Measurements from ENCODE around the gene JPH3.
"Not testable (repeated sequence)": the region's sequence is repeated elsewhere in the genome, so short reads cannot be mapped to it uniquely, and the experiment has no call there.

Gene JPH3

DNA sequence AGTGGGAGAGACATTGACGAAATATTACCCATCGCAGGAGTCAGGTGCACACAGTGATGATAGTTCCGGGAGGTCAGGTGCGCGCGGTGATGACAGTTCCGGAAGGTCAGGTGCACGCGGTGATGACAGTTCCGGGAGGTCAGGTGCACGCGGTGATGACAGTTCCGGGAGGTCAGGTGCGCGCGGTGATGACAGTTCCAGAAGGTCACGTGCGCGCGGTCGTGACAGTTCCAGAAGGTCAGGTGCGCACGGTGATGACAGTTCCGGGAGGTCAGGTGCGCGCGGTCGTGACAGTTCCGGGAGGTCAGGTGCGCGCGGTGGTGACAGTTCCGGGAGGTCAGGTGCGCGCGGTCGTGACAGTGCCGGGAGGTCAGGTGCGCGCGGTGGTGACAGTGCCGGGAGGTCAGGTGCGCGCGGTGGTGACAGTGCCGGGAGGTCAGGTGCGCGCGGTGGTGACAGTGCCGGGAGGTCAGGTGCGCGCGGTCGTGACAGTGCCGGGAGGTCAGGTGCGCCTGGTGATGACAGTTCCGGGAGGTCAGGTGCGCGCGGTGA lies 78.8 kb downstream of the JPH3 start:
- Mint-ChIP-seq H3K27me3 (peaks cover 52% of the 10 kb centered on the region), H3K4me1 (peaks cover 12% of the 10 kb centered on the region)
- not testable (repeated sequence) for H3K36me3 Mint-ChIP-seq, H3K9me3 Mint-ChIP-seq, ATAC-seq, H3K27ac Mint-ChIP-seq, H3K4me3 Mint-ChIP-seq

DNA sequence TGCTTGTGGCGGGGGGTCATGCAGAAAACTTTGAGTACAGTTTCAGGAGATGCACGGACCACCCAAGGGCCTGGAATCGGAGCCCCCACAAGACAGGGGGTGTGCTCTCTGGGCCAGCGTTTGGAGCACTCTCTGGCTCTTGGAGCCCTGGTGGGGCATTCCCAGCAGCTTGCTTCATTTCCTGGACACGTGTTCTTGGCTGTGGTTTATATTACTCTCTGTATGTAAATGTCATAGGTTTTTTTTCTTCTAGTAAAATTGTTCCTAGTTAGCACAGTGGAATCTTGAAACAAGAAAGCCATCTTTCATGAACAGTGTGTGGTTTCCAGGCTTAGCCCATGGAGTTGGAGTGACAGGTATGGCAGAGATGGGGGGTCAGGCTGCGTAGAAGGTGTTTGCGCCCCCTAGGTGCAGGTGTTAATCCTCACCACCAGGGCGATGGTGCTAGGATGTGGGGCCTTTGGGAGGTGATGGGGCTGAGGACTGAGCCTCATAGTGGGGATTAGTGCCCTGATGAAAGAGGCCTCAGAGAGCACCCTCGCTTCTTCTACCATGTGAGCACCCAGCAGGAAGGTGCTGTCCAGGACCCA lies 79.8 kb downstream of the JPH3 start:
- H3K36me3 Mint-ChIP-seq: no peaks in the 10 kb centered on the region
- H3K4me3 Mint-ChIP-seq: no peak overlapping the region
- no peak overlapping the region for H3K27ac Mint-ChIP-seq
- peaks cover 12% of the 10 kb centered on the region for H3K4me1 Mint-ChIP-seq
- peaks cover 62% of the 10 kb centered on the region for H3K27me3 Mint-ChIP-seq
- ATAC-seq: peak; percentile 41
- no peaks in the 10 kb centered on the region for H3K9me3 Mint-ChIP-seq

DNA sequence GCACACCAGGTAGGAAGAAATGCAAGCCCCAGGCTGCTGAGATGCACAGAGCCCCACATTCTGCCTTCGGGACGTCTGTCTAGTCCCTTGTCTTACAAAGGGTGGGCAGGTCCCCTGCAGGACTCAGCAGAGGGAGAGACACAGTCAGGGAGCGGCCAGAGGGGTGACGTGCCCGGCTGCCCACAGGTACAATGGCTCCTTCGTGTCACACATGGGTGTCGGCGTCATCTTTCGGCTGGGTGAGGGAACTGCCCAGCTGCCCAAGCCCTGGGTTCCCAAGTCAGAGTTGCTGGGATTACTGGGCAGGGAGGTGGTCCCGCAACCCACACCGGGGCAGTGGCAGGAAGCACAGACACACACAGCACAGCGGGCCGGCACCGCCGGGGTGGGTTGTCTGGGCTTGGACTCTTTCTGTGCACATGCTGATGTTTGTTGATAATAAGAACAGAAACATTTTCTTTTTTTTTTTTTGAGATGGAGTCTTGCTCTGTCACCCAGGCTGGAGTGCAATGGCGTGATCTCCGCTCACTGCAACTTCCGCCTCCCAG lies 80.6 kb downstream of the JPH3 start:
- no peaks in the 10 kb centered on the region for H3K36me3 Mint-ChIP-seq
- H3K9me3 Mint-ChIP-seq: no peaks in the 10 kb centered on the region
- H3K4me1 Mint-ChIP-seq: peaks cover 12% of the 10 kb centered on the region
- peaks cover 70% of the 10 kb centered on the region for H3K27me3 Mint-ChIP-seq
- H3K4me3 Mint-ChIP-seq: no peak overlapping the region
- ATAC-seq: no peak
- no peak overlapping the region for H3K27ac Mint-ChIP-seq

DNA sequence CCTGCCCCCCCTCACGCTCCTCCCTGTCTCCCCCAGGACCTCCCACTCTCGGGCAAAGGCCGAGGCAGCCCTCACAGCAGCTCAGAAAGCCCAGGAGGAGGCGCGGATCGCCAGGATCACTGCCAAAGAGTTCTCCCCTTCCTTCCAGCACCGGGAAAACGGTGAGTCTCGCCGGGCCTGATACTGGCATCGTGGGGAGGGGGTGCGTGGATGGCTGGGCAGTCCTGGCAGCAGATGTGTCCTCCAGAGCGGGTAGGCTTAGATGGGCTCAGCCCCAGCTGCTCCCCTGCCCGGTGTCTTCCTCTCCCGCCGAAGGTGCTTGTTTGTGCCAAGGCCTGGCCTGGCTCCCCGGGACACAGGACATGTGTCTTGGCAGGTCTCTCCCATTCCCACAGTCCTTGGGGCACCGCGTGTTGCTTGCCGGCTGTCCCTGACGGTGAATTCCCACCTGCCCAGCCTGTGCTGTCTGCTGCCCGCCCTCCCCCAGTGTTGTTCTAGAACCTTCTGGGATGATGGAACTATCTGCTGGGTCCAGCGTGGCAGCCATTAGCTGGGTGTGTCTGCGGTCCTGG lies 81.9 kb downstream of the JPH3 start:
- ATAC-seq: no peak
- Mint-ChIP-seq H3K4me3 (no peak overlapping the region), H3K9me3 (no peaks in the 10 kb centered on the region), H3K27me3 (peaks cover 79% of the 10 kb centered on the region), H3K36me3 (no peaks in the 10 kb centered on the region), H3K4me1 (peaks cover 12% of the 10 kb centered on the region), H3K27ac (no peak overlapping the region)

DNA sequence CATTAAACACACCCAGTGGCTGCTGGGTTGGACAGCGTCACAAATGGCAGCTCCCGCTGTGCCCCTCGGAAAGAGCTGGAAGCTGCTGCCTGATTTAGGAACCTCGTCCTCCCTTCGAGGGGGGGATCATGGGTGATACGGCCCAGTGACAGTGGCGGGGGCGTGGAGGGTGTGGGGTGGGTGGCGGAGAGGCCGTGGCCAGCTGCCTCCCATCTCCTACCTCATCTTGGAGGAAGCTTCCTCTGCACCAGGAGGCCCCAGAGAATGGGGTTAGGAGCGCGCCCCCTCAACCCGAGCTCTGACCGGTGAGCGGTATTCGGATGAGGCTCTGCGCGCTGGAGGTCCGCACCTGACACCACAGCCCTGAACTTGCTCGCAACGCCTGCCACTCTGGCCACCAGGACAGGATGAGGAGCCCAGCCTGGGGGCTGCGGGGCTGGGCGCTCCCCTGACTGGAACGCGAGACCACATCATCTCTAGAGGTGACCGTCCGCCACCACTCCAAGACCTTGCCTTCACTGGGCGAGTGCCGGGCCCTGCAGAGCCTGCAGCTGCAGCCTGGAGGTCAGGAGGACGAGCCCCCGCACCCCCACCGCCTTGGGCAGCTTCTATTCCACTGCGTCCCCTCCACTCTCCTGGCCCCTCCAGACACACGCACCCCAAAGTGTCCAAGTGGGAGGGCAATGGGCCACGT lies 82.5 kb downstream of the JPH3 start:
- H3K27me3 Mint-ChIP-seq: peaks cover 79% of the 10 kb centered on the region
- peaks cover 12% of the 10 kb centered on the region for H3K4me1 Mint-ChIP-seq
- no peak overlapping the region for H3K27ac Mint-ChIP-seq
- H3K36me3 Mint-ChIP-seq: no peaks in the 10 kb centered on the region
- H3K9me3 Mint-ChIP-seq: no peaks in the 10 kb centered on the region
- H3K4me3 Mint-ChIP-seq: no peak overlapping the region
- peak; percentile 22 for ATAC-seq

DNA sequence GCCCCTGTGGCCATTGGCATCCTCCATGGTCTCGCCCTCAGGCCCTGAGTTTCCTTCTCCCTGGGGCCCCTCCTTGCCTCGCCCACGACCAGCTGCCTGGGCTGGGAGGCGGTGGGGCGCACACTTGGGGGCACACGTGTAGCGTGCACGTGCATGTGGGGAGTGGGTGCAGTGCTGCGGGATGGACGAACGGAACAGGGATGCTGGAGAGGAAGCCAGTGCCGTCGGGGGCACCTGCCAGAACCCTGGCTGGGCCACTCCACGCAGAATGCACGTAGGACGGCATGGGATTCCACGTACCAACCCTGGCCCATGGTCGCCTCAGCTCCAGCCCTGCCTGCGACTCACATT lies 83.1 kb downstream of the JPH3 start:
- peaks cover 74% of the 10 kb centered on the region for H3K27me3 Mint-ChIP-seq
- peaks cover 12% of the 10 kb centered on the region for H3K4me1 Mint-ChIP-seq
- H3K36me3 Mint-ChIP-seq: no peaks in the 10 kb centered on the region
- H3K4me3 Mint-ChIP-seq: no peak overlapping the region
- H3K27ac Mint-ChIP-seq: no peak overlapping the region
- ATAC-seq: no peak
- H3K9me3 Mint-ChIP-seq: no peaks in the 10 kb centered on the region

DNA sequence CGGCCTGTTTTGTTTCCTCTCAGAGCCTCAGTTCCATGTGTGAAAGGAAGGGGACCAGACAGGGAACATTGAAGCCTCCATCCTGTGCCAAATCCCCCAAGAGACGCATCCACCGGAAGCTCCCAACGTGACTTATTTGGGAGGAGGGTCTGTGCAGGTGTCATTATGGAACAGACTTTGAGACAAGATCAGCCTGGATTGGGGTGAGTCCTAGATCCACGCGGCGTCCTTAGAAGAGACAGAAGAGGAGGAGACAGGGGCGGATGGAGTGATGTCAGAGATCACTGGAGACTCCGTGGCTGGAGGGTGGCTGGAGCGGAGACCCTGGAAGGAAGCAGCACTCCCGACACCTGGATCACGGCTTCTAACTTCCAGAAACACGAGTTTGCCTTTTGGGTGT lies 83.5 kb downstream of the JPH3 start:
- H3K27me3 Mint-ChIP-seq: peaks cover 70% of the 10 kb centered on the region
- peaks cover 12% of the 10 kb centered on the region for H3K4me1 Mint-ChIP-seq
- H3K36me3 Mint-ChIP-seq: no peaks in the 10 kb centered on the region
- H3K4me3 Mint-ChIP-seq: no peak overlapping the region
- ATAC-seq: no peak
- H3K27ac Mint-ChIP-seq: no peak overlapping the region
- no peaks in the 10 kb centered on the region for H3K9me3 Mint-ChIP-seq

DNA sequence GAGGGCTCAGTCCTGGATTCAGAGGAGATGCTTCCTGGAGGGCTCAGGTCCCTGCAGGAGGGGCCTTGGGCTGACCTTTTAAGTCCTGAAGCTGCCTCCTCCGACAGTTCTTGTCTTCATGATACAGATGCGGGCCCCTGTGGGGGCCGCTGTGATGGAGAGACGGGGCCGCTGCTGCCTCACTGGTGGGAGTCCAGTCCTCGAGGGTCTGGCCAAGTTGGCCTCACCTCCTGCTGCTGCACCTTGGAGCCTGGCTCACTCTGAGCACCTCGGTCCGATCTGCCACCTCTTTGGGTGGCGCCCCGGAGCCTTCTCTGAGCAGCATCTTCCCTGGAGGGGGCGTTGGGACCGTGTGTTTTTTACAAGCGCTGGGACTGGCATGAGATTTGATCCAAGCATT lies 84.4 kb downstream of the JPH3 start:
- Mint-ChIP-seq H3K27ac (no peak overlapping the region), H3K9me3 (no peaks in the 10 kb centered on the region), H3K4me1 (peaks cover 11% of the 10 kb centered on the region), H3K36me3 (no peaks in the 10 kb centered on the region), H3K4me3 (no peak overlapping the region), H3K27me3 (peaks cover 62% of the 10 kb centered on the region)
- ATAC-seq: no peak

DNA sequence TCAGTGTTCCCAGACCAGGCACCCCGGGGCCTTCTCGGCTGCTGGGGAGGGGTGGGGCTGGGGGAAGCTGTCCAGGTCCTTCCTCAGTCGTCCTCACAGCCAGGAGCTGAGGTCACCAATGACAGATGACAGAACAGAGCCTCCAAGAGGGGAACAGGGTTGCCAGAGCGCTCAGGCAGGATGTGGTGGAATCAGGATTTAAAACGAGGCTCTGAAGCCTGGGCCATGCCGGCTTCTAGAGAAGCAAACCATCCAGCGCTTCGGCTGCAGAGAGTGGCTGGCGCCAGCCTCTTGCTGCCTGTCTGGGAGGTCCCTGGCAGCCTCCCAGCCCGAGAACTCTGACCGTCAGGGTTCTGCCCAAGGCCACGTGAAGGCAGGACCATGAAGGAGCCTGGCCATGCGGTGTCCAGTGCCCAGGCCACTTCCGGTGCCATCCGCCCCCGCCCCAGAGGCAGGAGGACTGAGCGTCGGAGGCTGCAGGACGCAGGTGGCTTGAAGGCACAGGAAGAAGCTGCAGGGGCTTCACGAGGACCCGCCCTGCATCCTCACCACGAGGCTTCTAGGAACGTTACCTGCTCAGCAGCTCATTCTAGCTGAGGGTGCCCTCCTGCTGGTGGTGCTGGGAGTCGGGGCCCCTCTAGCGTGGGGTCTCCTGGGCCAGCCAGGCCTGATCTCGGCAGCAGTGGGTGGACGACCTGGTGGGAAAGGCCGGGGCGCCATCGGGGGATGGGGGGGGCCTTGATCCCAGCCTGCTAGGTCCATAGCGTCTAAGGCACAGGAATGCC lies 85.0 kb downstream of the JPH3 start:
- Mint-ChIP-seq H3K36me3 (no peaks in the 10 kb centered on the region), H3K4me3 (no peak overlapping the region), H3K27me3 (peaks cover 61% of the 10 kb centered on the region), H3K27ac (no peak overlapping the region), H3K9me3 (no peaks in the 10 kb centered on the region), H3K4me1 (peaks cover 5% of the 10 kb centered on the region)
- no peak for ATAC-seq

DNA sequence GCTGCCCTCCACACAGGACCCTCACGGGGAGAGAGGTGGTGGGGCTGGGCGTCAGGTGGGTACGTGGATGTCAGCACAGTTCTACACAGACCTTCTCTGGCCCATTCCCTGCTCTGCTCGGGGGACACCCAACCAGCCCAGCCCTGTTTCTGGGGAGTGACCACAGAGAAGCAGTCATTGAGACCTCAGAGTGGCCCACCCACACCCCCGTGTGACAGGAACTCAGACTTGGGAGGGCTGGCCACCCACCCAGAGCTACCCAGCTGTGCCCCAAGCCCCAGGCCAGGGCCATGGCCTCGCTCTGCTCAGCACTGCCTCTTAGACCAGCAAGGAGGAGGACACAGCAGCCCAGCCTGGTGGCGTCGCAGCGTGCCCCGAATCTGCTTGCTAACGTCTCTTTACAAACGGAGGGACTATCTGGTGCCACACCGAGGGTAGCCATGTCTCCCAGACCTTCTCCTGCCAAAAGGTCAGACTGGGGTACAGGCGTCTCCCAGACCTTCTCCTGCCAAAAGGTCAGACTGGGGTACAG lies 85.8 kb downstream of the JPH3 start:
- H3K4me1 Mint-ChIP-seq: peaks cover 5% of the 10 kb centered on the region
- H3K36me3 Mint-ChIP-seq: no peaks in the 10 kb centered on the region
- peaks cover 53% of the 10 kb centered on the region for H3K27me3 Mint-ChIP-seq
- no peaks in the 10 kb centered on the region for H3K9me3 Mint-ChIP-seq
- no peak overlapping the region for H3K4me3 Mint-ChIP-seq
- no peak for ATAC-seq
- H3K27ac Mint-ChIP-seq: no peak overlapping the region

DNA sequence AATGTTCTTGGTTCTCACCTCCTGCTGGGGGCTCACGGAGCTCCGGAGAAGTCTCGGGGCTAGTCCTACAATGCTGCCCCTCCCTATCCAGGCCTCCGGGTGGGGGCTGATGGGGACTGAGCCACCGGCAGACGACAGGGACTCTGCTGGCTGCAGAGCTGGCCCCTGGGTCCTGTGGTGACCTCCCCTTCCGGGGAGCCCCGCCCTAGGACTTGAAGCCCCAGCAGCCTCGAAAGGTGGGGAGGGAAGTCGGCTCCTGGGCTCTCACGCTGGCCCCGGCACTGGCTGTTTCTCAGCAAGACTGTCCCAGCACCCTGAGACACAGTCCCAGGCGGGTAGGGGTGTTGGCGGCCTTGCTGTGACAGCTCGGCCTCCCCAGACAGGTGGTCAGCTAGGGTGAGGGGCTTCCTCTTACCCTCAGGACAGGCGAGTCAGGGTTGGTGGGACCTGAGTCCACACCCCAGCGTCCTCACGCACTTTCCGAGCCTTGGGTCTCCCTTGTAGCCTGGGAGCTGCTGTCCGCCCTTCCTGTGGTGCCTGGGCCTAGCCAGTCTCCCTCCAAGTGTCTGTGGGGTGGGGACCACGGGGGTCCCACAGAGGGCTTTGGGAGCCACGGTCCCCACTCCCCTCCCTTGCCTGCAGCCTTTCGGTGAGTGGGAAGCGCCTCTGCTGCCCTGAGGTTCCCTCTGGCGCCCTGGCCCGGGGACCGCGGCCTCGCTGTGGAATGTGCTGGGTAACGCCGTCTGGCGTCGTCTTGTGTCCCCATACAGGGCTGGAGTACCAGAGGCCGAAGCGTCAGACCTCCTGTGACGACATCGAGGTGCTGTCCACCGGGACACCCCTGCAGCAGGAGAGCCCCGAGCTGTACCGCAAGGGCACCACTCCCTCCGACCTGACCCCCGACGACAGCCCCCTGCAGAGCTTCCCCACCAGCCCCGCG lies 86.8 kb downstream of the JPH3 start:
- Mint-ChIP-seq H3K36me3 (no peaks in the 10 kb centered on the region), H3K27me3 (peaks cover 46% of the 10 kb centered on the region), H3K4me3 (no peak overlapping the region), H3K27ac (no peak overlapping the region), H3K9me3 (no peaks in the 10 kb centered on the region), H3K4me1 (peaks cover 5% of the 10 kb centered on the region)
- no peak for ATAC-seq

DNA sequence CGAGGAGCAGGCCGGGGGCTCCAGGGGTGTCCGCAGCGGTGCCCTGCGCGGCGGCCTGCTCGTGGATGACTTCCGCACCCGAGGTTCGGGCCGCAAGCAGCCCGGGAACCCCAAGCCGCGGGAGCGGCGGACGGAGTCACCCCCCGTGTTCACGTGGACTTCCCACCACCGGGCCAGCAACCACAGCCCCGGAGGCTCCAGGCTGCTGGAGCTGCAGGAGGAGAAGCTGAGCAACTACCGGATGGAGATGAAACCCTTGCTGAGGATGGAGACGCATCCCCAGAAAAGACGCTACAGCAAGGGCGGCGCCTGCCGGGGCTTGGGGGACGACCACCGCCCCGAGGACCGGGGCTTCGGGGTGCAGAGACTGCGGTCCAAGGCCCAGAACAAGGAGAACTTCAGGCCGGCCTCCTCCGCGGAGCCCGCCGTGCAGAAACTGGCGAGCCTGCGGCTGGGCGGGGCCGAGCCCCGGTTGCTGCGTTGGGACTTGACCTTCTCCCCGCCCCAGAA lies 87.7 kb downstream of the JPH3 start:
- no peak for ATAC-seq
- H3K4me3 Mint-ChIP-seq: no peak overlapping the region
- H3K27ac Mint-ChIP-seq: no peak overlapping the region
- H3K36me3 Mint-ChIP-seq: peaks cover 6% of the 10 kb centered on the region
- peaks cover 5% of the 10 kb centered on the region for H3K4me1 Mint-ChIP-seq
- H3K27me3 Mint-ChIP-seq: peaks cover 38% of the 10 kb centered on the region
- H3K9me3 Mint-ChIP-seq: no peaks in the 10 kb centered on the region

DNA sequence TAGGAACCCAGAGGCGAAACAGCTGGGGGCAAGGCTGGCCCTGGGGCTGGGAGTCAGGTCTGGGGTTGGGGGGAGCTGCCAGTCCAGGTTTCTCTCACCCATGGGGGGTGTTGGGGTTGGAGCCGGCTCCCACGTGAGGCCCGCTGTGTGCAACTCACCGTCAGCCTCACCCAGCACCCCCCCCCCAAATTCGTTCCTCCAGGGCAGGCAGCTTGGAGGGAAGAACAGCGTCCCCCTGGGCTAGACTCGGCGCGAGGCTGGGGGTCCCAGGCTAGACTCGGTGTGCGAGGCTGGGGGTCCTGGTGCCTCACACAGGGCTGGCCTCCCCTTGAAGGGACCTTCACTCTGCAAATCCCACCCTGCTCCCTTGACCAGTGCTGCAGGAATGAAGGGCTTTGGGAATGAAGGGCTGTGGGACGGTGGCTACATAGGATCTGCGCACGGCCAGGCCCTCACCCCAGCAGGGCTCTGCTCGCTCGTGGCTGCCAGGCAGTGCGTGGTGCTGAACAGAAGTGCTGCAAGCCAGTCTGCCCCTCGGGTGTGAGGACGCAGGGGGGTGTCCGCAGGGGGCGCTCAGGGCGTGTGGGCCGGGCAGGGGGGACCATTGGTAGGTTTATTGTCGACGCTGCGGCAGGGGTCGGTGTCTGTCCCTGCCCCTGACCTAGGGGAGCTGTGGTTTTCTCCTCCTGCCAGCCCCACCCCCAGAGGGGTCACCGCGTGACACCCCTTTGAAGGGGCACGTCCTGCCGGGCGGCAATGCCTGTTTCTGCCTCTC lies 88.8 kb downstream of the JPH3 start:
- Mint-ChIP-seq H3K4me3 (no peak overlapping the region), H3K9me3 (no peaks in the 10 kb centered on the region), H3K27me3 (peaks cover 27% of the 10 kb centered on the region), H3K36me3 (peaks cover 17% of the 10 kb centered on the region), H3K4me1 (peaks cover 5% of the 10 kb centered on the region), H3K27ac (no peak overlapping the region)
- no peak for ATAC-seq

All from stimulated activated memory B cell treated with anti-CD40 and anti-IgM and Interleukin-4, amounts not matched to agents 10 μg/mL and 1 μg/mL and 100 μg/mL, for 72 hours (primary cell).